ENCODE data around the gene ZFP3.

DNA sequence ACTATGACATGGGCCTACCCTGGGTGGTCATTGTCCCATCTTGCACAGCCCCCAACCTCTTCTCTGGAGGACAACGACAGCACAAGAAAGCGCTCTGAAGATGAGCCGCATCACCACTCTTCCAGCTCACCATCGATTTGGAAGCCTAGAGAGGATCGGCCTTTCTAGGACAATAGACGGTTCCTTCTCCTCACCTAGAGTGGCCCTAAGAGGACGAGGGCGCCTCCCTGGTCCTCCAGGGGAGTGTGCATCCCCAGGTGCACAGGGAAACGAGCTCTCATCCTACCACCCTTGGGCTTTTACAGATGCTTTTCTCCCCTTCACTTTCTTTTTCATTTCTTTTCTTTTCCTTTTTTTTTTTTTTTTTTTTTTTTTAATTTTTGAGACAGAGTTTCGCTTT lies 22.7 kb upstream of the ZFP3 start:
- no peak for TF ChIP-seq GATA2 (IDR thresholded peaks at IDR 0.05; ENCODE audit: low read depth, low read length)
- no peak for TF ChIP-seq GATA3 (IDR thresholded peaks at IDR 0.05; ENCODE audit: low read depth, low read length)

Measured in SH-SY5Y (cell line).